NT2/D1 (cell line): ENCODE measurements around the gene TMPRSS4.

Source experiments
- DNase-seq: peaks from one replicate; pipeline ENCODE4 v3.0.0-alpha.2; 2011; ENCODE audit warnings: low read depth, low spot score
- H3K27me3 ChIP-seq: 2 replicates; pipeline ENCODE4 v1.6.0; 2011; ENCODE audit warnings: mild to moderate bottlenecking; ENCODE audit not compliant: insufficient read length, insufficient read depth
- H3K36me3 ChIP-seq: 2 replicates; pipeline ENCODE4 v1.6.1; 2011; ENCODE audit warnings: mild to moderate bottlenecking, low read length, mixed read lengths; ENCODE audit not compliant: insufficient read depth, insufficient read length
- H3K4me1 ChIP-seq: 2 replicates; pipeline ENCODE4 v1.5.1; 2011; ENCODE audit not compliant: insufficient read depth, insufficient read length
- H3K4me3 ChIP-seq: 2 replicates; pipeline ENCODE4 v1.5.1; 2011; ENCODE audit warnings: low read depth; ENCODE audit not compliant: insufficient read length
- H3K9ac ChIP-seq: 2 replicates; pipeline ENCODE4 v1.6.0; 2011; ENCODE audit warnings: low read depth; ENCODE audit not compliant: insufficient read length
- H3K9me3 ChIP-seq: 2 replicates; pipeline ENCODE4 v1.5.1; 2011; ENCODE audit warnings: mild to moderate bottlenecking, low read length; ENCODE audit not compliant: insufficient read depth
- SUZ12 ChIP-seq: IDR thresholded peaks from 2 replicates; pipeline ENCODE4 v1.6.1; 2011; ENCODE audit not compliant: insufficient read length, insufficient read depth; ENCODE audit errors: extremely low read depth
- YY1 ChIP-seq: IDR thresholded peaks from 2 replicates; pipeline ENCODE4 v1.6.1; 2011; ENCODE audit not compliant: insufficient read length, insufficient read depth
- ZNF274 ChIP-seq: IDR thresholded peaks from 2 replicates; pipeline ENCODE4 v1.6.1; 2011; ENCODE audit warnings: mild to moderate bottlenecking, low read depth, low read length

The TMPRSS4 gene

GRCh38 chr11:118166641-118167040 is 89.8 kb downstream of the TMPRSS4 start:
- no peaks in the 10 kb centered on the region for H3K9me3 ChIP-seq
- no peak for TF ChIP-seq SUZ12
- no peak for TF ChIP-seq YY1
- TF ChIP-seq ZNF274, result no peak
- H3K4me3 ChIP-seq, result no peak overlapping the region
- DNase-seq, result no peak
- peaks cover 19% of the 10 kb centered on the region for H3K27me3 ChIP-seq
- peaks cover 12% of the 10 kb centered on the region for H3K4me1 ChIP-seq
- no peaks in the 10 kb centered on the region for H3K36me3 ChIP-seq
- no peak overlapping the region for H3K9ac ChIP-seq

- TF ChIP-seq SUZ12 (no peak), YY1 (no peak), ZNF274 (no peak)
- Histone ChIP-seq H3K27me3 (peaks cover 25% of the 10 kb centered on the region), H3K4me1 (peaks cover 14% of the 10 kb centered on the region), H3K9me3 (no peaks in the 10 kb centered on the region), H3K9ac (no peak overlapping the region), H3K4me3 (no peak overlapping the region), H3K36me3 (no peaks in the 10 kb centered on the region)
- no peak for DNase-seq
These were observed 90.4 kb downstream of the TMPRSS4 start for GRCh38 chr11:118167253-118167652.

GRCh38 chr11:118167906-118168305 is 91.0 kb downstream of the TMPRSS4 start:
- no peaks in the 10 kb centered on the region for H3K9me3 ChIP-seq
- TF ChIP-seq ZNF274 (no peak), SUZ12 (no peak), YY1 (no peak)
- H3K9ac ChIP-seq, result no peak overlapping the region
- peaks cover 30% of the 10 kb centered on the region for H3K27me3 ChIP-seq
- peaks cover 14% of the 10 kb centered on the region for H3K4me1 ChIP-seq
- DNase-seq, result no peak
- no peaks in the 10 kb centered on the region for H3K36me3 ChIP-seq
- no peak overlapping the region for H3K4me3 ChIP-seq

- peaks cover 30% of the 10 kb centered on the region for H3K27me3 ChIP-seq
These were observed 91.4 kb downstream of the TMPRSS4 start for GRCh38 chr11:118168316-118168715.

GRCh38 chr11:118168751-118169150 is 91.9 kb downstream of the TMPRSS4 start:
- H3K36me3 ChIP-seq, result no peaks in the 10 kb centered on the region
- no peak for DNase-seq
- peaks cover 14% of the 10 kb centered on the region for H3K4me1 ChIP-seq
- H3K4me3 ChIP-seq, result no peak overlapping the region
- no peaks in the 10 kb centered on the region for H3K9me3 ChIP-seq
- no peak for TF ChIP-seq ZNF274
- TF ChIP-seq YY1, result no peak
- TF ChIP-seq SUZ12, result no peak
- H3K27me3 ChIP-seq, result peaks cover 30% of the 10 kb centered on the region
- H3K9ac ChIP-seq, result no peak overlapping the region

More at GRCh38 chr11:118168316-118168715, 91.4 kb downstream of the TMPRSS4 start:
- H3K4me1 ChIP-seq, result peaks cover 14% of the 10 kb centered on the region
- H3K9ac ChIP-seq, result no peak overlapping the region
- DNase-seq, result no peak
- TF ChIP-seq ZNF274, result no peak
- no peak for TF ChIP-seq SUZ12
- TF ChIP-seq YY1, result no peak
- no peaks in the 10 kb centered on the region for H3K9me3 ChIP-seq
- H3K36me3 ChIP-seq, result no peaks in the 10 kb centered on the region
- H3K4me3 ChIP-seq, result no peak overlapping the region

GRCh38 chr11:118169300-118170140 is 92.6 kb downstream of the TMPRSS4 start:
- H3K4me3 ChIP-seq, result no peak overlapping the region
- H3K36me3 ChIP-seq, result no peaks in the 10 kb centered on the region
- H3K4me1 ChIP-seq, result peaks cover 14% of the 10 kb centered on the region
- TF ChIP-seq YY1 (no peak), SUZ12 (no peak), ZNF274 (no peak)
- no peak overlapping the region for H3K9ac ChIP-seq
- DNase-seq, result no peak
- H3K9me3 ChIP-seq, result no peaks in the 10 kb centered on the region
- H3K27me3 ChIP-seq, result peaks cover 30% of the 10 kb centered on the region

- Histone ChIP-seq H3K4me3 (no peak overlapping the region), H3K9ac (no peak overlapping the region), H3K4me1 (peaks cover 14% of the 10 kb centered on the region), H3K9me3 (no peaks in the 10 kb centered on the region), H3K27me3 (peaks cover 30% of the 10 kb centered on the region), H3K36me3 (no peaks in the 10 kb centered on the region)
- TF ChIP-seq YY1 (no peak), SUZ12 (no peak), ZNF274 (no peak)
- DNase-seq, result no peak
These were observed 93.4 kb downstream of the TMPRSS4 start for GRCh38 chr11:118170231-118170630.
